Adrenal gland (tissue), 12 donors: ENCODE results near the gene GRID1. TPM values are rescaled to one million over a fixed set of nuclear protein-coding genes. Genes with fewer than 3 reads are reported as not detected.
"Not testable (repeated sequence)": the region's sequence is repeated elsewhere in the genome, so short reads cannot be mapped to it uniquely, and the experiment has no call there.

Source experiments
- DNase-seq, 7 donors: peaks; one replicate each; pipeline ENCODE4 v3.0.0-alpha.2; 2019 to 2020
- H3K27ac ChIP-seq, 5 donors: fragments of 200-600 bp; sonication (generic) in 4 of 5; 1 replicate in 3 of 5; 2 replicates in 2 of 5; pipeline versions ENCODE4 v1.5.1 to v1.8.0; 2016 to 2020; ENCODE audit warnings: mild to moderate bottlenecking in 1 of 5
- H3K27me3 ChIP-seq: fragments of 200-600 bp; 2 replicates; pipeline ENCODE4 v1.8.0; 2021
- H3K36me3 ChIP-seq, 2 donors: fragments of 200-600 bp; replicated peaks in 1 of 2; 1 replicate in 1 of 2; 2 replicates in 1 of 2; pipeline versions ENCODE4 v1.5.1 to v1.8.0; 2018 to 2022
- H3K4me1 ChIP-seq, 2 donors: fragments of 200-600 bp; replicated peaks in 1 of 2; 1 replicate in 1 of 2; 2 replicates in 1 of 2; pipeline versions ENCODE4 v1.5.1 to v1.8.0; 2018 to 2021
- H3K4me3 ChIP-seq, 4 donors: fragments of 200-600 bp; sonication (generic) in 3 of 4; one replicate each; pipeline ENCODE4 v1.5.1; 2016 to 2018
- H3K9me3 ChIP-seq, 3 donors: fragments of 200-600 bp; sonication (generic) in 1 of 3; replicated peaks in 1 of 3; 1 replicate in 2 of 3; 2 replicates in 1 of 3; pipeline versions ENCODE4 v1.5.1 to v1.8.0; 2016 to 2021
- CTCF ChIP-seq, 6 experiments: fragments of 450-650 bp in 4 of 6; fragments of 200-600 bp in 2 of 6; sonication (generic) in 1 of 6; IDR thresholded peaks; 1 replicate in 5 of 6; 2 replicates in 1 of 6; pipeline versions ENCODE4 v1.5.1 to v1.8.0; 2016 to 2021; ENCODE audit warnings: antibody characterized with exemption in 6 of 6, mild to moderate bottlenecking in 2 of 6, moderate library complexity in 1 of 6
- POLR2A ChIP-seq, 2 donors: fragments of 450-650 bp; IDR thresholded peaks; one replicate each; pipeline ENCODE4 v1.6.1; 2017; ENCODE audit warnings: antibody characterized with exemption in 2 of 2, mild to moderate bottlenecking in 2 of 2, moderate library complexity in 1 of 2
- WGBS, 4 donors: extraction: QIAGEN DNeasy Blood & Tissue Kit in 2 of 4; methylation state at CpG; one replicate each; pipeline versions ENCODE4 v1.1.5 to v1.1.7; 2013 to 2017; 5-methylcytosine and 5-hydroxymethylcytosine counted together
- intact Hi-C, 2 donors: fragments of 100-400 bp; cut with DNase I; formaldehyde crosslinking; loops; one replicate each; pipeline versions ENCODE4 v1.14.1 to v1.15.0; 2022 to 2023
- polyA plus RNA-seq, 3 donors: library from polyadenylated mRNA; stranded (reverse); fragments of 200-250 nt in 2 of 3; fragments of 350-450 nt in 1 of 3; fragmentation: Illumina TruSeq in 1 of 3; extraction: RNeasy Lipid Tissue Mini Kit (QIAGEN cat#74804) in 1 of 3; gene quantifications; one replicate each; pipeline ENCODE4 v1.2.3, GENCODE V29; 2013 to 2014
- total RNA-seq, 9 donors: library from RNA; depleted of rRNA in 4 of 9; stranded (reverse); fragments of >200 nt in 4 of 9; fragments of 120-200 nt in 1 of 9; fragmentation: NEBNext Ultra II Directional in 1 of 9; extraction: Animal tissue kit (Norgen Biotek cat#: 25700) in 1 of 9; gene quantifications; one replicate each; pipeline versions ENCODE4 v1.1.0 to v1.2.4, GENCODE V29; 2013 to 2023
- donor health status: healthy with polysubstance abuse.
- donor health status: Bipolar disorder and iron deficiency.
- donor health status: DM: yes; HTN: yes; CAD: no.
- donor health status: DM: no; HTN: no; CAD: no.
- donor health status: DM: no; HTN: no; CAD: no.
- donor health status: DM: yes; HTN: yes; CAD: no.

Gene GRID1
- total and polyA plus RNA-seq, 12 donors, result 2.2 to 8.0 (median 4.1) TPM

- Histone ChIP-seq H3K9me3 (no peaks in the 10 kb centered on the region), H3K27ac (no peak overlapping the region), H3K27me3 (no peaks in the 10 kb centered on the region), H3K4me1 (no peaks in the 10 kb centered on the region), H3K36me3 (no peaks in the 10 kb centered on the region), H3K4me3 (no peak overlapping the region)
- no peak for DNase-seq
- WGBS, 4 donors, result 77 to 85% (median 83%) methylated on average over 7 of the region's 7 CpGs
- intact Hi-C loops, result no loop called here
- TF ChIP-seq POLR2A (IDR thresholded peaks at IDR 0.05) (no peak), CTCF (IDR thresholded peaks at IDR 0.05) (no peak)
Measured at GRCh38 chr10:85946713-85947326, 419.8 kb downstream of the GRID1 start.

- no peak for DNase-seq
- Histone ChIP-seq H3K36me3 (no peaks in the 10 kb centered on the region), H3K9me3 (no peaks in the 10 kb centered on the region), H3K4me3 (no peak overlapping the region), H3K27me3 (no peaks in the 10 kb centered on the region), H3K4me1 (no peaks in the 10 kb centered on the region), H3K27ac (no peak overlapping the region)
- intact Hi-C loops, result no loop called here
- 56 to 88% (median 60%) methylated on average over 1 of the region's 1 CpG for WGBS, 4 donors
- no peak for TF ChIP-seq CTCF (IDR thresholded peaks at IDR 0.05)
- no peak for TF ChIP-seq POLR2A (IDR thresholded peaks at IDR 0.05)
Measured at GRCh38 chr10:85936161-85936560, 430.4 kb downstream of the GRID1 start.

GRCh38 chr10:85934586-85934985, 432.0 kb downstream of the GRID1 start:
- Histone ChIP-seq H3K36me3 (no peaks in the 10 kb centered on the region), H3K27me3 (no peaks in the 10 kb centered on the region)

GRCh38 chr10:85929993-85930392, 436.6 kb downstream of the GRID1 start:
- intact Hi-C loops, H3K27ac ChIP-seq, H3K4me3 ChIP-seq, H3K36me3 ChIP-seq, H3K4me1 ChIP-seq, H3K9me3 ChIP-seq, DNase-seq, H3K27me3 ChIP-seq: not testable (repeated sequence)
- WGBS, 4 donors, result 63 to 73% (median 67%) methylated on average over 7 of the region's 7 CpGs

More at GRCh38 chr10:85934586-85934985, 432.0 kb downstream of the GRID1 start:
- no peak for TF ChIP-seq POLR2A (IDR thresholded peaks at IDR 0.05)
- WGBS, 4 donors, result 87 to 92% (median 90%) methylated on average over 3 of the region's 3 CpGs
- no peak overlapping the region for H3K4me3 ChIP-seq
- H3K9me3 ChIP-seq, result no peaks in the 10 kb centered on the region
- no peak overlapping the region for H3K27ac ChIP-seq
- DNase-seq, result no peak
- H3K4me1 ChIP-seq, result no peaks in the 10 kb centered on the region
- intact Hi-C loops, result no loop called here

- no peaks in the 10 kb centered on the region for H3K27me3 ChIP-seq
- TF ChIP-seq POLR2A (IDR thresholded peaks at IDR 0.05) (no peak), CTCF (IDR thresholded peaks at IDR 0.05) (no peak)
- no peaks in the 10 kb centered on the region for H3K36me3 ChIP-seq
- 62 to 71% (median 67%) methylated on average over 9 of the region's 9 CpGs for WGBS, 4 donors
- no peak for DNase-seq
- H3K4me1 ChIP-seq, result no peaks in the 10 kb centered on the region
- no peak overlapping the region for H3K27ac ChIP-seq
- no peak overlapping the region for H3K4me3 ChIP-seq
- no peaks in the 10 kb centered on the region for H3K9me3 ChIP-seq
- intact Hi-C loops, result no loop called here
Measured at GRCh38 chr10:85927952-85928665, 438.5 kb downstream of the GRID1 start.
